Measurements from ENCODE around the gene LAT.
A peak's percentile ranks its signal among the peaks of the same experiment; 100 is the strongest.

Gene LAT

DNA sequence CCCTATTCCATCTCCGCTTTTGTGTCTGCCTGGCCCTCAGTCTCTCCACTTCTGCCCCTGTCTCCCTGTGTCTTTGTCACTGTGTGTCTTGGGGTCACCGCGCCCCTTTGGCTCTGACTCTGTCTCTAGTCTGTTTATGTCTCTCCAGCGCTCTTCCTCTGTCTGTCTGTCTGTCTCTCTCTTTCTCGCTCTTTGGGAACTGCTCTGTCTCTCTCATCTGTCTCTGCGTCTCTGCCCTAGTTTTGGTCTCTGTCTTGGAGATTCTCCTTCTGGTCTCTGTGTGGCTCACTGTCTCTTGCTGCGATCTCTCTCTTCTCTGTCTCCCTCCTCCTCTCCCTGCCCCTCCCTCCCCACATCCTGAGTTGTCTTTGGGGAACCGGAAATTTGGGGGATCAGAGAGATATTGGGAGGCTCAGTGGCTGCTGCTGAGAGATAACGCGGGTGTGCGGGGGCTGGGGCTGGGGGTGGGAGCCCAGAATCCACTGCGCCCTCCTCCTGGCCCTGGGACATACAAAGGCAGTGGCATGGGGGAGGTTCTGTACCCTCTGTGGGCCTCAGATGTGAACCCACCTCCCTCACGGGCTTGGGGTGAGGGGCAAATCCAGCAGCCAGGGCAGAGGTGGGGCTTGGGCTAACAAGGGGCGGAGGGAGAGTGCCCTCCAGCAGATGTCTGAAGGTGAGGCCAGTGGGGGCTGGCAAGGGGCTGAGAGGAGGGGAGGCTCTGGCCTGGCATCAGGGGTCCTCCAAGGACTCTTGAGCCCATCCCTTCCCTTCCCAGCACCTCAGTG lies 24.4 kb downstream of the LAT start:
- DNase-seq, result peak; percentile 34

DNA sequence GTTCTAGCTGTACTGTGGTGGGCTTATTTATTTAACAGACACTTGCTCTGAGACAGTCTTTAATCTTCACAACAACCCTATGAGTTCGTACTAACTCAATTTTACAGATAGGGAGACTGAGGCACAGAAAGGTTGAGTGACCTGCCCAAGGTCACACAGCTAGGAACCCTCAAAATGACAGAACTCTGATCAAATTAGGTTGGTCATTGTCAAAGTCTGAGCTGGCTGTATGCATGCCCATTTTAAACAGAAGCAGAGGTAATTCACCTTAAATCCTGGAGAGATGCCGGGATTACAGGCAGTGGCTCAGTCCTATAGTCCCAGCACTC lies 24.9 kb downstream of the LAT start:
- DNase-seq, result no peak

DNA sequence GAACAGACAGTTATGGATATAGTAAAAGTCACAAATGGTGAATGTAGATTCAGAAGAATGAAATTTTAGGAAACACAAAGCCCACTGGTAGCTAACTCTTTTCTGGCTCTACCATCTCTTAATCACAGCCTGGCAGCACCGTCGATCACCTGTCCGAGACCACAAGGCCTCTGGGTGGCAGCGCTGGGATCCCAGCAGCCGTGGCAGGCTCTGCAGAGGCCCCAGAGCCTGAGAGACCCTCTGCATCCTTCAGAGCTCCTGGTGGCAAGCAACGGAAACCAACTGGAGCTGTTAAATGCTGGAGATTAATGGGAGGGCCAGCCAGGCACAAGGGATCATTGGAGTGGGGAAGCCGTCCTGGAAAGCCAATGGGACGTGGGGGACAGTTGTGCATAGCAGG lies 26.3 kb downstream of the LAT start:
- DNase-seq, result no peak

DNA sequence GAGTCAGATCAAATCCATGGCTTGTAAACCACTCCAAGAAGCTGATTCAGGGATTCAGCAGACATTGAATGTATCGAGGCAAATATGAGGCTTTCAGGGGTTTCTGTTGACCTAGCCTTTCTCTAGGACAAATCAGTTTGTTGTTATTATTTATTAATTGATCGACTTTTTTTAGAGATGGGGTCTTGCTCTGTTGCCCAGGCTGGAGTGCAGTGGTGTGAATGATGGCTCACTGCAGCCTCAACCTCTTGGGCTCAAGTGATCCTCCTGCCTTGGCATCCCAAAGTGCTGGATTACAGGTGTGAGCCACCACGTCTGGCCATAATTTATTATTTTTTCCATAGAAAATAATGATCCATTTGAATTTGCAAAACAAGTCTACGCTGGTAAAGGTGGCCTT lies 27.0 kb downstream of the LAT start:
- DNase-seq, result no peak

DNA sequence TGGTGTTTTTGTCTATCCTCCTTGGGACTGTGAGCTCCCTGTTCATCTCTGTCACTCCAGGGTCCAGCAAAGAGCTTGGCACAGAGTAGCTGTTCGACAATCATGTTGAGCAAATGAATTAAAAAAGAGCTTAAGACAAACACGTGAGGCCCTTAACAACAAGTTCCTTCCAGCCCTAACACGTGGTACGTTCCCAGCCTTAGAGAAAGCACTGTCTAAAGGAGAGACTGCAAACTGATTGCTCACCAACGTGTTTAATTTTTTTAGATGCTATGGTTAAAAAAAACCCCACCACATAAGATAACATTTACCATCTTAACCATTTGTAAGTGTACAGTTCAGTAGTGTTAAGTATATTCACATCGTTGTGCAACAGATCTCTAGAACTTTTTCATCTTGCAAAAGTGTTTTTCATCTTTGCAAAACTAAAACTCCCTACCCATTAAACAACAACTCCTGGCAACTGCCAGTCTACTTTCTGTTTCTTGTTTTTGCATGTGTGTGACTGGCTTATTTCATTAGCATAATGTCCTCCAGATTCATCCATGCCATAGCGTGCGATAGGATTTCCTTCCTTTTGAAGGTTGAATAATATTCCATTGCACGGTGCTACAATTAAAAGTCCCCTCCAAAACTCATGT lies 28.2 kb downstream of the LAT start:
- no peak for DNase-seq

DNA sequence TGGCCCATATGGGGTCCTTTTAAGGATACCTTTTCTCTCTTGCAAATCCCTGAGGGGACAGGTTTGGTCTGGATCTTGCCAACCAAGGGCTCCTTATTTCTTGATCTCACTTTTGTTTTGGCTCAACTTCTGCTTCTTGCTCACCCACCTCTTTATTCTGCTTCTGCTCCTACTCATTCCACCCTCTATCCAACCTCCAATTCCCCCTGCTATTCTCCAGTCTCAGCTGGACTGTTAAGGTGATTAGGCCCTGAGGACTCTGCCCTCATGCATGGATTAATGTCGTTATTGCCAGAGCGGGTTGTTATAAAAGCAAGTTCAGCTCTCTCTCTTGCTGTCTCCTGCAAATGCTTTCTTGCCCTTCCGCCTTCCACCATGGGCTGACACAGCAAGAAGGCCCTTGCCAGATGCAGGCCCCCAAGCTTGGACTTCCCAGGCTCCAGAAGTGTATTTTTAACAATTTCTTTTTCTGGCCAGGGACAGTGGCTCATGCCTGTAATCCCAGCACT lies 29.8 kb downstream of the LAT start:
- DNase-seq, result no peak

DNA sequence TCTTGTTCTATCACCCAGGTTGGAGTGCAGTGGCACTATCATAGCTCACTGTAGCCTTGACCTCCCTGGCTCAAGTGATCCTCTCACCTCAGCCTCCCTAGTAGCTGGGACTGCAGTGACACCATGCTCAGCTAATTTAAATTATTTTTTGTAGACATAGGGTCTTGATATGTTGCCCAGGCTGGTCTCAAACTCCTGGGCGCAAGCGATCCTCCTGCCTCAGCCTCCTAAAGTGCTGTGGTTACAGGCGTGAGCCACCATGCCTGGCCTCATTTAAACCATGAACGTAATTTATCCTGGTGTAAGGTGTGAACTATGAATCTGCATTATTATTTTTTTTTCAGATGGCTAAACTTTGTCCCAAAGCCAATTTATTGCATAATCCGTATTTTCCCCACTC lies 37.3 kb downstream of the LAT start:
- DNase-seq, result no peak

DNA sequence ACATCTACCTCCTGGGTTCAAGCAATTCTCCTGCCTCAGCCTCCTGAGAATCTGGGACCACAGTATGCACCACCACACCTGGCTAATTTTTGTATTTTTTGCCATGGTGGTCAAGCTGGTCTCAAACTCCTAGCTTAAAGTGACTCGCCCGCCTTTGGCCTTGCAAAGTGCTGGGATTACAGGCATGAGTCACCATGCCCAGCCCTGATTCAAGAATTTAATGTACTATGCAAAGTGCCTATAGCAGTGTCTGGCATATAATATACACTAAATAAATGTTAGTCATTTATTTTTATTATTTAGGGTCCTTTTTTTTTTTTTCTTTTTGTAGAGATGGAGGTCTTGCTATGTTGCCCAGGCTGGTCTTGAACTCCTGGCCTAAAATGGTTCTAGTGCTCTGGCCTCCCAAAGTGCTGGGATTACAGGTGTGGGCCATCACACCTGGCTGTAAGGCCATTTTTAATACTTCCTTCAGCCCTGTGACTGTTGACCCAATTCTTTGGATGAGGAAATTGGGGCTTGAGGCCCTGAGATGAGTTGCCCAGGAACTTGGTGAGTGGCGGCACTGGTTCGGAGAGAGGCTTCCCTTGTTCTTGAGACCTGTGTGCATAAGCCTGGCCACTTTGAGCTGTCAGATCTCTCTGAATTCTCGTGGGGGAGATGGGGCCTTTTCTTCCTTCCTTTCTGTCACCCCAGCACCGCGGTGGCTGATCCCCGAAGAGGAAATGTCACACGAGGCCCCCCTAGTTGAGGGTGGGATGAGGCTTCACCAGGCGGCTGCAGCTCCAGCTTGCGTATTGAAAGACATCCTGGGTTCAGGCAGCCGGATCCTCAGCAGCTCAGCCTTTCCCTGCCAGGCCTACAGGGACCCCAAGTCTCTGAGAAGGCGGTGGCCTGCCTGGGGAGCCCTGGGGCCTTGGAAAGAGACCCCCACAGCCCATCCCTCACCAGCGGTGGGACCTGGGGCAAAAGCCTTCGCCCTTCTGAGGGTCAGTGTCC lies 38.7 kb downstream of the LAT start:
- DNase-seq, result no peak

DNA sequence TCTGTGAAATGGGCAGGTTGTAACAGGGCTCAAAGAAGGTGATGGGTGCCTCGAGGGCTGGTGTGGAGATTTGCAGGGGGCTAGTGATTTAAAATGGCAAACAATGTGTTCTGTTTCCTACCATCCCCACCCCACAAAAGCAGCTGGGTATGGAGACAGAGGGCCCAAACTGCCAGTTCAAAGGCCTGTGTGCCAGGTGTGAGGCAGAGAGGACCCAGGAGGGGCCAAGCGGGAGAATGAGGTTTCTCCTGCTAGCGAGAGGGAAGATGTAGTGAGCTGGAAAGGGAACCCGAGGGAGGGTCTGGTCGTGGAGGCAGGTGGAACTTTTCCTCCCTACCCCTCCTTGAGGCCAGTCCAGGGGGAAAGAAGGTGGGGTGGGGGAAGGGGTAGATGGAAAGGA lies 39.4 kb downstream of the LAT start:
- no peak for DNase-seq

DNA sequence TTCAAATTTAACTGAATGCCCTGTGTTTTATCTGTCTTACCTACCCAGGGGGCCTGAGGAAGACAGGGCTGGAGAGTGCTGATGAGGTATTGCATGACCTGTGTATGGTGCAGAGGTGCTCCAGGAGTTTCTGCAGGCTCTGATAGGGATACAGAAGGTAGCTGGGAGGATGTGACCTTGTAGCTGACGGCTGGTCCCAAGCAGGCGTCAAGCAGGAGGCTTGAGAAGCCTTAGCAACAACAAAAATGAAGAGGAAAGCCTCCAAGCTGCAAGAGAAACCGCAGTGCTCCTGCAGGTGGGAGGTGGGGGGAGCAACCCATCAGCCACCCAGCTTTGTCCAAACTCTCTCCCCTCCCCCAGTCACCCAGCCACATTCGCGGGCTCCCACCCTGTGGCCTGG lies 40.4 kb downstream of the LAT start:
- DNase-seq, result no peak

DNA sequence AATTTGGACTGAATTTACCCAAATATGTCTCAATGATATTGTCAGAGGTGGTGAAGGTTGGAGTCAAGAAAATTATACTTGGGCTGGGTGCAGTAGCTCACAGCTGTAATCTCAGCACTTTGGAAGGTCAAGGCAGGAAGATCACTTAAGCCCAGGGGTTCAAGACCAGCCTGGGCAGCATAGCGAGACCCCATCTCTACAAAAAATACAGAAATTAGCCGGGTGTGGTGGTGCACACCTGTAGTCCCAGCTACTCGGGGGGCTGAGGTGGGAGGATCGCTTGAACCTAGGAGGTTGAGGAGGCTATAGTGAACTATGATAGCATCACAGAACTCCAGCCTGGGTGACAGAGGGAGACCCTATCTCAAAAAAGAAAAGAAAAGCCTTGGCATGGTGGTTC lies 40.9 kb downstream of the LAT start:
- no peak for DNase-seq

DNA sequence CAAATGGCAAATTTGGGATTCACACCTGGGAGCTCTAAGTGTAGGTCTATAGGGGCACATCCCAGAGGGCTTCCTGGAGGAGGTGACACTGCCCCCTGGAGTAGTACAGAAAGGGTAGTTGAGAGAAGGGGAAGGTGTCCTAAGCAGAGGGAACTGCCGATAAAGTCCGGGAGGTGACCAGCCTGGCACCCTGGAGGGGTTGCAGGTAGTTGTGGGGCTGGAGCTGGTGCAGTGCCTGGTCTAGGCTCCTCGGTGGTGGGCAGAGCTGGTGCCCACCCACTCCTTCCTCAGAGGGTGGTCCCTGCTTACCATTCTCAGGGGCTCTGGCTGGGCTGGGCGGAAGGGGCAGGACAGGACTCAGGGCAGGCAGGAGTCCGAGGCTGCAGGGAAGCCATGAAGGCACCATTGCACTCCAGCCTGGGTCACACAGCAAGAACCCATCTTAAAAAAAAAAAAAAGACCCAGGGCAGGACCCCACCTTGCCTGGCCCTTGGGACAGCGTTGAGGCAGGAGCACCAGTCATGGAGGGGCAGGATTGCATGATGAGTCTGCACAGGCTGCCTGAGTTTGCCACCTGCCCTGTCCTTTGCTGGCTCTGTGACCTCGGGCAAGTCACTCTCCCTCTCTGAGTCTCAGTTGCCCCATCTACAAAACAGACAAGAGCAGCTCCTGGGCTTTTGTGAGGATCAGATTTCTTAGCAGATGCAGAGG lies 43.8 kb downstream of the LAT start:
- DNase-seq, result no peak

DNA sequence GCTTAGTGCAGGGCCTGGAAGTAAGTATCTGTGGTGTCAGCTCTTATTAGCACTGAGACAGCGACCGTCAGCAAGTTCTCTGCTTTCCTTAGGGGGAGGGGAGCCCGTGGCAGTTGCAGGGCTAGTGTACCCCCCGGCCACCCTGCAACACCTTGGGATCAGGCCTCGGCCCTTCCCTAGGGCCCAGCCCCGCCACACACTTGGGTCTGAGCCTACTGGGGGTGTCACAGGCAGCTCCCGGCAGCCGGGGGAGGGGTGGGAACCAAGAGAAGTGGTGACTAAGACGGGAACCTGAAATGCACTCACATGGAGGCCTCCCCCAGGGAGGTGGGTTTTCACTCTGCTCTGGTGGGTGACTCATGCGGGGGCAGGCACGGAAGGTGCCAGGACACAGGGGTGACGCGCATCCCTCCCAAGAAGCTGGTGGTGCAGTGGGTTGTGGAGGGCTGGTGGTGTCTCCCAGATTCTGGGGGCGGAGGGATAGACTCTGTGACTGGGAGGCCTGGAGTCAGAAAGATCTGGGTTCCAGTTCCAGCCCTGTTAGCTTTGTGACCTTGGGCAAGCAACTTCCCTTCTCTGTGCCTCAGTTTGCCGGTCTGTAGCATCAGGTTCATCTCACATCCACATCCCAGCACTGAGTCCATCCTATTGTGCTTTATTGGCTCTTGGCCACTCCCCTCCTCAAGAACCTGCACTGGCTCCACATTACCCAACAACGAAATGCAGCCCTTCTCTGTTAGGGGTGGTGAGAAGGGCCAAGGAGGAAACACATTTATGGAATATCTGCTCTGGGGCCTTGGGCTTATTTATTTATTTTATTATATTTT lies 44.5 kb downstream of the LAT start:
- DNase-seq, result no peak

DNA sequence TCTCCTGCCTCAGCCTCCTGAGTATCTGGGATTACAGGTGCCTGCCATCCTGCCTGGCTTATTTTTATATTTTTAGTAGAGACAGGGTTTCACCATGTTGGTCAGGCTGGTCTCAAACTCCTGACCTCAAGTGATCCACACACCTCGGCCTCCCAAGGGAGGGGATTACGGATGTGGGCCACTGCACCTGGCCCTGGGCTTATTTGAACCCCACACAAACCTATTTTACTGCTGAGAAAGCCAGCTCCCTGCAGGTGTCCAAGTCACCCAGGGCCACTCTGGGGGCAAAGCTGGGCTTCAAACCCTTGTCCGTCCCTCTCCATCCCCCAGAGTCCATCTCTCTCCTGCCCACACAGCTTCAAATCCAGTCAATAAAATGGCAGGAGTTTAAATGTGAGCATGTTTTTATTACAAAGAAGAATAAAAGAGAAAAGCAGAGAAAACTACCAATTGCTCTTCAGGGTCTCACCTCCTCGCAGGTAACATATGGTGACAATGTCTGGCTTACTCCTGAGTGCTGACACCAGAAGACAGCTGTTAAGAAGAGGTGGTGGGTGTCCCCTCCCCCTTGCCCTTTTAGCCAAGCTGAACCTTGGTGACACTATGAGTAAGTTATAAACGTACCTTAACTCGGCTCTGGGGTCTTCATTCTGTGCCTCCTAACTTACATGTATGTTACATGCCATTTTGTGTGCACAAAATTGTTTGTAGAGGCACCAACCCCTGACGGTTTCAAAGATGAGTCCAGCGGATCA lies 45.4 kb downstream of the LAT start:
- no peak for DNase-seq
